OCI-LY1 (cell line): Measurements from ENCODE around the gene IMPDH2.

Experiments used
- H2AFZ ChIP-seq: fragments of 200-600 bp; sonication (generic), shearing (Covaris generic); 2 replicates; pipeline ENCODE4 v1.6.0; 2014; ENCODE audit warnings: antibody characterized with exemption, mild to moderate bottlenecking, low read length
- H3F3A ChIP-seq: fragments of 200-600 bp; sonication (generic), shearing (Covaris generic); 2 replicates; pipeline ENCODE4 v1.6.0; 2014; ENCODE audit warnings: mild to moderate bottlenecking, antibody characterized with exemption, low read length, moderate library complexity; ENCODE audit not compliant: insufficient read depth
- H3K27ac ChIP-seq: fragments of 200-600 bp; sonication (generic); 2 replicates; pipeline ENCODE4 v1.5.1; 2014; ENCODE audit warnings: low read length, mixed run types, mild to moderate bottlenecking, low read depth; ENCODE audit not compliant: poor library complexity, severe bottlenecking
- H3K27me3 ChIP-seq: fragments of 200-600 bp; sonication (generic); 2 replicates; pipeline ENCODE4 v1.6.0; 2014; ENCODE audit warnings: antibody characterized with exemption, mild to moderate bottlenecking, low read length, moderate library complexity; ENCODE audit not compliant: insufficient read depth
- H3K36me3 ChIP-seq: fragments of 200-600 bp; sonication (generic); 2 replicates; pipeline ENCODE4 v1.6.1; 2014; ENCODE audit warnings: mild to moderate bottlenecking, antibody characterized with exemption, low read length, moderate library complexity, mixed read lengths; ENCODE audit not compliant: insufficient read depth
- H3K4me1 ChIP-seq: fragments of 200-600 bp; sonication (generic); 2 replicates; pipeline ENCODE4 v1.5.1; 2014; ENCODE audit warnings: mild to moderate bottlenecking, low read length, moderate library complexity; ENCODE audit not compliant: insufficient read depth, severe bottlenecking
- H3K4me2 ChIP-seq: fragments of 200-600 bp; sonication (generic), shearing (Covaris generic); 2 replicates; pipeline ENCODE4 v1.6.1; 2014; ENCODE audit warnings: low read length
- H3K4me3 ChIP-seq: fragments of 200-600 bp; sonication (generic); 2 replicates; pipeline ENCODE4 v1.5.1; 2014; ENCODE audit warnings: low read length, low read depth, mild to moderate bottlenecking, mixed read lengths; ENCODE audit not compliant: poor library complexity, severe bottlenecking
- H3K79me2 ChIP-seq: fragments of 200-600 bp; shearing (Covaris generic); 2 replicates; pipeline ENCODE4 v1.6.1; 2016; ENCODE audit warnings: mixed run types, low read length, mixed read lengths; ENCODE audit not compliant: insufficient read depth
- H3K9ac ChIP-seq: fragments of 200-600 bp; sonication (generic), shearing (Covaris generic); 2 replicates; pipeline ENCODE4 v1.6.1; 2014; ENCODE audit warnings: mild to moderate bottlenecking, low read length, mixed read lengths
- H3K9me2 ChIP-seq: fragments of 200-600 bp; sonication (generic), shearing (Covaris generic); 2 replicates; pipeline ENCODE4 v1.6.1; 2014; ENCODE audit warnings: low read depth, mild to moderate bottlenecking, low read length, mixed read lengths
- H3K9me3 ChIP-seq: fragments of 200-600 bp; shearing (Covaris generic); 2 replicates; pipeline ENCODE4 v1.6.1; 2014; ENCODE audit warnings: low read length, mixed read lengths
- H4K20me1 ChIP-seq: fragments of 200-600 bp; sonication (generic), shearing (Covaris generic); 2 replicates; pipeline ENCODE4 v1.6.0; 2016; ENCODE audit warnings: mild to moderate bottlenecking, low read length; ENCODE audit not compliant: insufficient read depth
- CTCF ChIP-seq: fragments of 200-600 bp; sonication (generic), shearing (Covaris generic); IDR thresholded peaks from 2 replicates; pipeline ENCODE4 v1.5.1; 2017; ENCODE audit warnings: mild to moderate bottlenecking, antibody characterized with exemption, low read length, moderate library complexity, mixed read lengths
- EZH2 ChIP-seq: fragments of 200-600 bp; sonication (generic), shearing (Covaris generic); IDR thresholded peaks from 2 replicates; pipeline ENCODE4 v1.8.0; 2017; ENCODE audit warnings: borderline replicate concordance, mixed run types, mild to moderate bottlenecking, antibody characterized with exemption, low read length, moderate library complexity, mixed read lengths

Gene IMPDH2

GRCh38 chr3:48990636-48991469 lies 38.3 kb downstream of the IMPDH2 start:
- no peak for TF ChIP-seq EZH2
- TF ChIP-seq CTCF: no peak
- peaks cover 15% of the 10 kb centered on the region; the same call in 1 of the 2 replicates for H3K36me3 ChIP-seq
- H3K4me2 ChIP-seq: peak overlapping the region; percentile 94
- peak overlapping the region; percentile 73 for H3K27ac ChIP-seq
- peak overlapping the region; percentile 82 for H3K9ac ChIP-seq
- H3F3A ChIP-seq: no peaks in the 10 kb centered on the region
- no peaks in the 10 kb centered on the region for H3K27me3 ChIP-seq
- H2AFZ ChIP-seq: no peak overlapping the region
- 0 out of 2 replicates have a peak, but pooled peaks cover 3% of the 10 kb centered on the region for H3K79me2 ChIP-seq
- no peaks in the 10 kb centered on the region for H3K9me2 ChIP-seq
- H3K9me3 ChIP-seq: no peaks in the 10 kb centered on the region
- H3K4me1 ChIP-seq: peaks cover 24% of the 10 kb centered on the region
- H3K4me3 ChIP-seq: peak overlapping the region; percentile 76
- no peaks in the 10 kb centered on the region for H4K20me1 ChIP-seq

DNA sequence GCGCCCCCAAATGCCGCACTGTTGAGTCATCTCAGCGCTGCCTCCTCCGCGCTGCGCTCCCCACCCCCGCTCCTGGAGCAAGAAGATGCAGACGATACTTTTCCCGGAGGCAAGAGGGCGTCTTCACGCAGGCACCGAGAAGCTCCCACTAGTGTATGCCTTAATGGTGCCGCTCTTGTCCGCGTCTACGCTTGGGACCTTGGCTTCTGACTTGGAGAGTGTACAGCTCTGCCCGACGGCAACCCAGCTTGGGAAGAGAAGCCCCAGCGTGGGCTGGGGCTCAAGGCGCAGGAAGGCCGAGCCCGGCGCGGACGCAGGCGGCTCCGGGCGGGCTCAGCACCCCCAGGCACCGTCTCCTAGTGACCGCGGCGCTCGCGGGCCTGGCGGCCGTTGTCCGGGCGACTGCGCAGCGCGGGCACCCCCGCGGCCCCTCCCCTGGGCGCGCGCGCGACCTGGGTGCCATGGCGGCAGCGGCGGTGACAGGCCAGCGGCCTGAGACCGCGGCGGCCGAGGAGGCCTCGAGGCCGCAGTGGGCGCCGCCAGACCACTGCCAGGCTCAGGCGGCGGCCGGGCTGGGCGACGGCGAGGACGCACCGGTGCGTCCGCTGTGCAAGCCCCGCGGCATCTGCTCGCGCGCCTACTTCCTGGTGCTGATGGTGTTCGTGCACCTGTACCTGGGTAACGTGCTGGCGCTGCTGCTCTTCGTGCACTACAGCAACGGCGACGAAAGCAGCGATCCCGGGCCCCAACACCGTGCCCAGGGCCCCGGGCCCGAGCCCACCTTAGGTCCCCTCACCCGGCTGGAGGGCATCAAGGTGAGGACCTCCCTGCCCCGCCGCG lies 39.2 kb downstream of the IMPDH2 start, which contains the start of gene P4HTM:
P4HTM (plus strand) TSS at position 446 of the 840 bp plus-strand sequence; CDS start at position 462, 16 bp downstream.
- Histone ChIP-seq H3F3A (no peaks in the 10 kb centered on the region), H3K36me3 (peaks cover 19% of the 10 kb centered on the region; the same call in 1 of the 2 replicates), H3K4me3 (peak within 1 kb of the TSS; percentile 76), H3K9me3 (no peaks in the 10 kb centered on the region), H3K27ac (peak within 1 kb of the TSS; percentile 73), H3K4me1 (peaks cover 24% of the 10 kb centered on the region), H3K27me3 (no peaks in the 10 kb centered on the region), H2AFZ (no peak within 1 kb of the TSS), H3K79me2 (0 out of 2 replicates have a peak, but pooled peaks cover 3% of the 10 kb centered on the region), H4K20me1 (no peaks in the 10 kb centered on the region), H3K9me2 (no peaks in the 10 kb centered on the region), H3K9ac (peak within 1 kb of the TSS; percentile 82), H3K4me2 (peak within 1 kb of the TSS; percentile 94)
- TF ChIP-seq EZH2: no peak
- TF ChIP-seq CTCF: peak; percentile 36

- H3K9me2 ChIP-seq: no peaks in the 10 kb centered on the region
- 0 out of 2 replicates have a peak, but pooled peaks cover 3% of the 10 kb centered on the region for H3K79me2 ChIP-seq
- peak overlapping the region; percentile 76 for H3K4me3 ChIP-seq
- peaks cover 23% of the 10 kb centered on the region for H3K36me3 ChIP-seq
- H4K20me1 ChIP-seq: no peaks in the 10 kb centered on the region
- H3K9me3 ChIP-seq: no peaks in the 10 kb centered on the region
- H3K4me2 ChIP-seq: peak overlapping the region; percentile 94
- no peaks in the 10 kb centered on the region for H3K27me3 ChIP-seq
- no peaks in the 10 kb centered on the region for H3F3A ChIP-seq
- peak overlapping the region; percentile 45 for H3K27ac ChIP-seq
- no peak for TF ChIP-seq EZH2
- no peak for TF ChIP-seq CTCF
- peak overlapping the region; percentile 82 for H3K9ac ChIP-seq
- H3K4me1 ChIP-seq: peaks cover 24% of the 10 kb centered on the region
- H2AFZ ChIP-seq: no peak overlapping the region
Measured at GRCh38 chr3:48989126-48989795, 39.9 kb downstream of the IMPDH2 start.
